Suprapubic skin (tissue), 4 donors: ENCODE data around the gene ZNF865. TPM values are rescaled to one million over a fixed set of nuclear protein-coding genes. Genes with fewer than 3 reads are reported as not detected.

ENCODE experiments used
- DNase-seq, 2 donors: peaks; one replicate each; pipeline ENCODE4 v3.0.0-alpha.2; 2019; ENCODE audit warnings: low spot score in 2 of 2
- H3K27ac ChIP-seq: fragments of 200-600 bp; sonication (generic); one replicate; pipeline ENCODE4 v1.5.1; 2019
- H3K27me3 ChIP-seq: fragments of 200-600 bp; sonication (generic); one replicate; pipeline ENCODE4 v1.5.1; 2019
- H3K36me3 ChIP-seq: fragments of 200-600 bp; sonication (generic); one replicate; pipeline ENCODE4 v1.5.1; 2019
- H3K4me1 ChIP-seq: fragments of 200-600 bp; sonication (generic); one replicate; pipeline ENCODE4 v1.5.1; 2019
- H3K4me3 ChIP-seq: fragments of 200-600 bp; sonication (generic); one replicate; pipeline ENCODE4 v1.5.1; 2019; ENCODE audit warnings: mild to moderate bottlenecking
- H3K9me3 ChIP-seq: fragments of 200-600 bp; sonication (generic); one replicate; pipeline ENCODE4 v1.5.1; 2019
- EP300 ChIP-seq: sonication (generic); formaldehyde crosslinking; IDR thresholded peaks from one replicate; pipeline ENCODE4 v1.6.1; 2017; ENCODE audit warnings: antibody characterized with exemption
- POLR2A ChIP-seq, 2 donors: fragments of 450-650 bp; IDR thresholded peaks; one replicate each; pipeline ENCODE4 v1.6.1; 2017; ENCODE audit warnings: antibody characterized with exemption in 2 of 2, mild to moderate bottlenecking in 2 of 2, moderate library complexity in 2 of 2
- POLR2AphosphoS5 ChIP-seq, 3 donors: sonication (generic); formaldehyde crosslinking; IDR thresholded peaks; one replicate each; pipeline ENCODE4 v1.6.1; 2017; ENCODE audit warnings: antibody characterized with exemption in 3 of 3
- WGBS: methylation state at CpG from one replicate; pipeline ENCODE4 v1.1.5; 2018; 5-methylcytosine and 5-hydroxymethylcytosine counted together
- total RNA-seq, 4 donors: library from RNA; depleted of rRNA; stranded (reverse); fragments of >200 nt; gene quantifications; one replicate each; pipeline ENCODE4 v1.1.0, GENCODE V29; 2016
- TF ChIP-seq, protein P1 (sequence below), 2 donors: fragments of 200-600 bp in 1 of 2; fragments of 450-650 bp in 1 of 2; sonication (generic) in 1 of 2; IDR thresholded peaks; one replicate each; pipeline ENCODE4 v1.5.1; 2016 to 2019; ENCODE audit warnings: antibody characterized with exemption in 2 of 2, mild to moderate bottlenecking in 1 of 2, moderate library complexity in 1 of 2

Gene ZNF865
- total RNA-seq, 4 donors from 2014 or later: 7.6 to 14.2 (median 9.9) TPM

GRCh38 chr19:55585658-55586339 lies 19.6 kb upstream of the ZNF865 start:
- Histone ChIP-seq H3K36me3 (no peaks in the 10 kb centered on the region), H3K27ac (peak overlapping the region; percentile 32), H3K9me3 (no peaks in the 10 kb centered on the region), H3K4me1 (peaks cover 38% of the 10 kb centered on the region), H3K27me3 (peaks cover 3% of the 10 kb centered on the region), H3K4me3 (peak overlapping the region; percentile 42)
- WGBS: 5% methylated on average over 31 of the region's 36 CpGs
- peak in 1 of 2 donors; percentile 74 for DNase-seq
- TF ChIP-seq POLR2A (IDR thresholded peaks at IDR 0.05): no peak
- TF ChIP-seq POLR2AphosphoS5 (IDR thresholded peaks at IDR 0.05): no peak
- TF ChIP-seq, protein P1, sequence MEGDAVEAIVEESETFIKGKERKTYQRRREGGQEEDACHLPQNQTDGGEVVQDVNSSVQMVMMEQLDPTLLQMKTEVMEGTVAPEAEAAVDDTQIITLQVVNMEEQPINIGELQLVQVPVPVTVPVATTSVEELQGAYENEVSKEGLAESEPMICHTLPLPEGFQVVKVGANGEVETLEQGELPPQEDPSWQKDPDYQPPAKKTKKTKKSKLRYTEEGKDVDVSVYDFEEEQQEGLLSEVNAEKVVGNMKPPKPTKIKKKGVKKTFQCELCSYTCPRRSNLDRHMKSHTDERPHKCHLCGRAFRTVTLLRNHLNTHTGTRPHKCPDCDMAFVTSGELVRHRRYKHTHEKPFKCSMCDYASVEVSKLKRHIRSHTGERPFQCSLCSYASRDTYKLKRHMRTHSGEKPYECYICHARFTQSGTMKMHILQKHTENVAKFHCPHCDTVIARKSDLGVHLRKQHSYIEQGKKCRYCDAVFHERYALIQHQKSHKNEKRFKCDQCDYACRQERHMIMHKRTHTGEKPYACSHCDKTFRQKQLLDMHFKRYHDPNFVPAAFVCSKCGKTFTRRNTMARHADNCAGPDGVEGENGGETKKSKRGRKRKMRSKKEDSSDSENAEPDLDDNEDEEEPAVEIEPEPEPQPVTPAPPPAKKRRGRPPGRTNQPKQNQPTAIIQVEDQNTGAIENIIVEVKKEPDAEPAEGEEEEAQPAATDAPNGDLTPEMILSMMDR (IDR thresholded peaks at IDR 0.05): no peak
- TF ChIP-seq EP300: no peak

DNA sequence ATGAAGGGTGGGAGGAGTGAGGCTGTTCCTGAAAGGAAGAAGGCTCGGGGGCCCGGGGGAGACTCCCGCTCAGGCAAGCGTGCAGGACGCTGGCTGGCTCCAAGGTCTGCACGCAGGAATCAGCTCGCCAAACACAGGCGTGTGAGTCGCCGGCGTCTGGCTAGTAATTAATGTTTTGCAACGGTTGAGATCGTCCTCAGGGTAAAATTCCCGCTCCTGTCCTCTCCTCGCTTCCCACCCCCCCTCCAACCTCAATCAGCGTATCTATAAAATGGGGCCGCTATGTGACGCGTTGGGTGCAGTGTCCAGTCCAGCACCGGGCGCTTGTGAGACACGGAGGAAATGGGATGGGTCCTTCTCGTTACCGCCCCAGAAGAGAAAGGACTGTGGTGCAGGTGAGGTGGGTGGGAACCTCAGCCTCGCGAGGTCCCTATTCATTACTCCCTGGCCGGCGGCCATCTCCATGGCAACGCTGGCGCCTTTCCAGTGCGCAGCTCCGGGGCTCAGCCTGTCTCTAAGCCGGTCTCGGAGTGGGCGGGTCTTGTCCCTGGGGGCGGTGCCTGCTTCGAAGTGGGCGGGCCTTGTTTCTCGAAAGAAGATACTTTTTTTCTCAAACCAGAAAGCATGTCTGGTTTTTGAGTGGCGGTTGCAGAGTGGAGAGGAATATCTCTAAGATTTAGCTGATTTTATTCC lies 18.3 kb upstream of the ZNF865 start:
- no peak overlapping the region for H3K27ac ChIP-seq
- DNase-seq: peak; percentile 95
- peaks cover 3% of the 10 kb centered on the region for H3K27me3 ChIP-seq
- peaks cover 4% of the 10 kb centered on the region for H3K36me3 ChIP-seq
- peaks cover 26% of the 10 kb centered on the region for H3K4me1 ChIP-seq
- no peaks in the 10 kb centered on the region for H3K9me3 ChIP-seq
- H3K4me3 ChIP-seq: peak overlapping the region; percentile 35
- under 1% methylated on average over 38 of the region's 40 CpGs for WGBS
- TF ChIP-seq EP300: no peak
- TF ChIP-seq, protein P1 (IDR thresholded peaks at IDR 0.05): no peak
- no peak for TF ChIP-seq POLR2AphosphoS5 (IDR thresholded peaks at IDR 0.05)
- TF ChIP-seq POLR2A (IDR thresholded peaks at IDR 0.05): no peak

DNA sequence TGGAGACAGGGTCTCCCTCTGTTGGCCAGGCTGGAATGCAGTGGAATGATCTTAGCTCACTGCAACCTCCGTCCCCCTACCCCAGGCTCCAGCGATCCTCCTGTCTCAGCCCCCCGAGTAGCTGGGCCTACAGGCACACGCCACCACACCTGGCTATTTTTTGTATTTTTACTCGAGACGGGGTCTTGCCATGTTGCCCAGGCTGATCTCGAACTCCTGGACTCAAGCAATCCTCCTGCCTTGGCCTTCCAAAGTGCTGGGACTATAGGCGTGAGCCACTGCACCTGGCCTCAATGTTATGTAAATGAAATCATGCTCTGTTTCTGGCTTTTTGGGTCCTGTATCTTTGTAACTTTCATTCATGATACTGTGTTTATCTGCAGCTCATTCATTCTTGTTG lies 16.7 kb upstream of the ZNF865 start:
- no peak for DNase-seq
- H3K27ac ChIP-seq: no peak overlapping the region
- TF ChIP-seq, protein P1 (IDR thresholded peaks at IDR 0.05): no peak
- TF ChIP-seq POLR2A (IDR thresholded peaks at IDR 0.05) (no peak), EP300 (no peak), POLR2AphosphoS5 (IDR thresholded peaks at IDR 0.05) (no peak)
- no peak overlapping the region for H3K4me3 ChIP-seq
- H3K4me1 ChIP-seq: peaks cover 25% of the 10 kb centered on the region
- H3K27me3 ChIP-seq: peaks cover 3% of the 10 kb centered on the region
- WGBS: 91% methylated on average over 8 of the region's 8 CpGs
- no peaks in the 10 kb centered on the region for H3K9me3 ChIP-seq
- peaks cover 20% of the 10 kb centered on the region for H3K36me3 ChIP-seq

GRCh38 chr19:55590109-55590508 lies 15.3 kb upstream of the ZNF865 start:
- no peaks in the 10 kb centered on the region for H3K9me3 ChIP-seq
- 55% methylated on average over 7 of the region's 7 CpGs for WGBS
- no peak for DNase-seq
- no peak overlapping the region for H3K27ac ChIP-seq
- peaks cover 25% of the 10 kb centered on the region for H3K4me1 ChIP-seq
- TF ChIP-seq POLR2A (IDR thresholded peaks at IDR 0.05): no peak
- TF ChIP-seq EP300: no peak
- TF ChIP-seq, protein P1 (IDR thresholded peaks at IDR 0.05): no peak
- TF ChIP-seq POLR2AphosphoS5 (IDR thresholded peaks at IDR 0.05): no peak
- H3K27me3 ChIP-seq: peaks cover 3% of the 10 kb centered on the region
- H3K36me3 ChIP-seq: peaks cover 24% of the 10 kb centered on the region
- H3K4me3 ChIP-seq: no peak overlapping the region

DNA sequence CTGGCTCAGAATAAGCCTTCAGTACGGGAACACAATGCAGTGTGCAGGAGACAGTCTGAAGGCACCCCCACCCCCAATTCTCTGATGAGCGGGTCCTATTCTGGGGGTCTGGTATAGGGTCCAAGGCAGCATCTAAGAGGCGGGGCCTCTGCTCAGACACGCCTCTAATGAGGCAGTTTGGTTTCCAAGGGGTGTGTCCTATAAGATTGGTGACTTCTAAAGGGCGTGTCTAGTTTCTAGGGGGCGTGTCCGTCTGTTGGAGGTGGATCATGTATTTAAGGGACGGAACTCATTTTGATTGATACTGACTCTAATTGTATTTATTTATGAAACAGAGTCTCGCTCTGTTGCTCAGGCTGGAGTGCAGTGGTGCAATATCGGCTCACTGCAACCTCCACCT lies 14.8 kb upstream of the ZNF865 start:
- TF ChIP-seq EP300: no peak
- Histone ChIP-seq H3K9me3 (no peaks in the 10 kb centered on the region), H3K4me3 (no peak overlapping the region), H3K27ac (no peak overlapping the region), H3K4me1 (peaks cover 23% of the 10 kb centered on the region), H3K27me3 (peaks cover 3% of the 10 kb centered on the region), H3K36me3 (peaks cover 29% of the 10 kb centered on the region)
- no peak for DNase-seq
- WGBS: 88% methylated on average over 9 of the region's 10 CpGs
